Measurements from ENCODE around the gene RBPJL. TPM values are rescaled to one million over a fixed set of nuclear protein-coding genes. Genes with fewer than 3 reads are reported as not detected.

RBPJL gene
- total RNA-seq, 1 donor from 2014 or later: not detected

DNA sequence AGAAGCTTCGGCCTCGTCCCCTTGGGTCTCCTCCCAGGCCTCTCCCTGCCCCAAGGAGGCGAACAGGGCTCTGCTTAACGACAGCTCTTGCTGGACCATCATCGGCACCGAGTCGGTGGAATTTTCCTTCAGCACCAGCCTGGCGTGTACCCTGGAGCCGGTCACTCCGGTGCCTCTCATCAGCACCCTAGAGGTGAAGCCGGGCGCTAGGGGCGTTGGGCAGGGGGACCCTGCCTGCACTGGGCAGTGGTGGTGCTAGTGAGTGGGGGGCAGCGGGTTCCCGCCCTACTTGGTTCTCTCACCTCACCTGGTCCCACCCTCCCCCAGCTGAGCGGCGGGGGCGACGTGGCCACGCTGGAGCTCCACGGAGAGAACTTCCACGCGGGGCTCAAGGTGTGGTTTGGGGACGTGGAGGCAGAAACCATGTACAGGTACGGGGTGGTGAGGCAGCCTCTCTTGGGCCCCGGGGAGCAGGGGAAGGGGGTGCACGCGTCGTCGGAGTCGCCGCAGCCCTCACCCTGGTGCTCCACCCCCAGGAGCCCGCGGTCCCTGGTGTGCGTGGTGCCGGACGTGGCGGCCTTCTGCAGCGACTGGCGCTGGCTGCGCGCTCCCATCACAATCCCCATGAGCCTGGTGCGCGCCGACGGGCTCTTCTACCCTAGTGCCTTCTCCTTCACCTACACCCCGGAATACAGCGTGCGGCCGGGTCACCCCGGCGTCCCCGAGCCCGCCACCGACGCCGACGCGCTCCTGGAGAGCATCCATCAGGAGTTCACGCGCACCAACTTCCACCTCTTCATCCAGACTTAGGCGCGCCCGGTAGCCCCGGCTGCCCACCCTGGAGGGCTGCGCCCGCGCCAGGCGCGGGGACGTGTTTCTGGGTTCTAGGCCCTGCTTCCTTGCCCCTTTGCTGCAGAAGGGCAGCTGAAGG lies 9.8 kb downstream of the RBPJL start:
- intact Hi-C loops (cut with micrococcal nuclease): no loop called here

DNA sequence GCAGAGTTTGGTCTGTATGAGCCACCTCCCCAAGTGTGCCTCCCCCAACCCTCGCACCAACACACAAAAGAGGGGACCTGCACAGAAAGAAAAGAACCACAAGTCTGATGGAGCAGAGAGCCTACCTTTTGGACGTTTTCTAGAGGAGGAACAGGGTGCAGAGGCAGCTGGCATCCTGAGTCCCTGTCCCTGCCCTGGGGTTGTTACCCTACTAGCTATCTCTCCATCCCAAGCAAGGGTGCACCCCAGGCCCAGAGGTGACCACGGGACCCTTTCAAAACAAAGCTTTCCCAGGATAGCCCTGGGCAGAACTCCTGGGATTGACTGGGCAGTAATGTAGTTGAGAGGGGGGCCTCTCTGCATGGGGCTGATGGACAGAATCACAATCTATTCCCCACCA lies 11.2 kb downstream of the RBPJL start:
- intact Hi-C loops (cut with micrococcal nuclease): loop anchor here (2.0 kb wide), 1 partner anchor 45 kb away; the partner anchor contains the start of gene SYS1

GRCh38 chr20:45318386-45318939 lies 11.8 kb downstream of the RBPJL start:
- intact Hi-C loops (cut with micrococcal nuclease): loop anchor here (2.0 kb wide), 1 partner anchor 44 kb away; the partner anchor contains the start of gene SYS1

- intact Hi-C loops (cut with micrococcal nuclease): loop anchor here (1.0 to 2.0 kb wide), 5 partner anchors 29 to 452 kb away; partner anchors contain the start of genes SDC4 and SYS1
These were observed 12.3 kb downstream of the RBPJL start for GRCh38 chr20:45318948-45319347.

- intact Hi-C loops (cut with micrococcal nuclease): no loop called here
These were observed 14.4 kb downstream of the RBPJL start for GRCh38 chr20:45320948-45321595.

DNA sequence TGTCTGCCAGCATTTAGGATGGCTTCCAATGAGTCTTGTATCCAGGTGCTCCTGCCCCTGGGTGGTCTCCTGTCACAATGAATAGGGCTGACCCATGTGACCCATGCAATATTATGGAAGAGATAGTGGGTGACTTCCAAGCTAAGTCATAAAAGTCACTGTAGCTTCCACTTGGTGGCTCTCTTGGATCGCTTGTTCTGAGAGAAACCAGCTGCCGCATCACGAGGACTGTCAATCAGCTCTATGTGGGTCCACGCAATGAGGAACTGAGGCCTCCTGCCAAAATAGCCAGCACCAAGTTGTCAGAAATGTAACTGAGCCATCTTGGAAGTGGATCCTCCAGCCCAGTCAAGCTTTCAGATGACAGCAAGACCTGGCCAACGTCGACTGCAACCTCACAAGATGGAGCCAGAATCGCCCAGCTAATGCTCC lies 16.3 kb downstream of the RBPJL start:
- intact Hi-C loops (cut with micrococcal nuclease): no loop called here

DNA sequence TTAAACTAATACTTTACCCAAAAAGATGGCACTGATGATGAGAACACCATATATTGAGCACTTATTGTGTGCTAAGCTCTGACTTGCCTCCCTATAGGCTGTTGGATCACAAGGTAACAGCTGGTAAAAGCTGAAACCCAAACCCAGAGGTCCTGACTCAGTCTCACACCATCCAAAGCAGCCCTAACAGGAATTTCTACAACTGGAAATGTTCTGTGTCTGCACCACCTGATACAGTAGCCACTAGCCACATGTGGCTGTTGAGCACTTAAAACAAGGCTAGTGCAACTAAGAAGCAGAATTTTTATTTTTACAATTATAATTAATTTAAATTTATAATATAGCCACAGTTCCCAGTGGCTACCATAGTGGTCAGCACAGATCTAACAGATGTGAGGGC lies 17.1 kb downstream of the RBPJL start:
- intact Hi-C loops (cut with micrococcal nuclease): no loop called here

DNA sequence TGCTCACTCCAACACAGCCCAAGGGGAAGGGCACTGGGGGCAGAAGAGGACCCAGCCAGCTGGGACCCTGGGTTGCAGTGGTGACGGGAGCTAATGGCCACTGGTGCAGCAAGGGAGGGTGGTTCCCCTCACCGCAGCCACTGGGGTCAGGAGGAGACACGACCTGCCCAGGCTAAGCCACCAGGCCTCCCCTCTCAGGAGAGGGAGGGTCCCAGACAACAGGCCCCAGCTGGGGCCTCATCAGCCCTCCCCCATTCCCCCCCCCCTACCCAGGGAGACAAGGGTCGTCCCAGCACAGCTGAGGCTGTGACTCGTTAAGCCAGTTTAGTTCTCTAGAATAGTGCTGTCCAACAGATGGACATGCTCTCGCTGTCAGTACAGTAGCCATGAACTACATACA lies 18.7 kb downstream of the RBPJL start:
- intact Hi-C loops (cut with micrococcal nuclease): no loop called here

- intact Hi-C loops (cut with micrococcal nuclease): no loop called here
These were observed 21.8 kb downstream of the RBPJL start for GRCh38 chr20:45328451-45328850.

GRCh38 chr20:45329497-45330319 lies 23.1 kb downstream of the RBPJL start:
- intact Hi-C loops (cut with micrococcal nuclease): no loop called here

GRCh38 chr20:45330476-45330875 lies 23.8 kb downstream of the RBPJL start:
- intact Hi-C loops (cut with micrococcal nuclease): no loop called here

GRCh38 chr20:45336530-45337366 lies 30.1 kb downstream of the RBPJL start:
- intact Hi-C loops (cut with micrococcal nuclease): no loop called here

DNA sequence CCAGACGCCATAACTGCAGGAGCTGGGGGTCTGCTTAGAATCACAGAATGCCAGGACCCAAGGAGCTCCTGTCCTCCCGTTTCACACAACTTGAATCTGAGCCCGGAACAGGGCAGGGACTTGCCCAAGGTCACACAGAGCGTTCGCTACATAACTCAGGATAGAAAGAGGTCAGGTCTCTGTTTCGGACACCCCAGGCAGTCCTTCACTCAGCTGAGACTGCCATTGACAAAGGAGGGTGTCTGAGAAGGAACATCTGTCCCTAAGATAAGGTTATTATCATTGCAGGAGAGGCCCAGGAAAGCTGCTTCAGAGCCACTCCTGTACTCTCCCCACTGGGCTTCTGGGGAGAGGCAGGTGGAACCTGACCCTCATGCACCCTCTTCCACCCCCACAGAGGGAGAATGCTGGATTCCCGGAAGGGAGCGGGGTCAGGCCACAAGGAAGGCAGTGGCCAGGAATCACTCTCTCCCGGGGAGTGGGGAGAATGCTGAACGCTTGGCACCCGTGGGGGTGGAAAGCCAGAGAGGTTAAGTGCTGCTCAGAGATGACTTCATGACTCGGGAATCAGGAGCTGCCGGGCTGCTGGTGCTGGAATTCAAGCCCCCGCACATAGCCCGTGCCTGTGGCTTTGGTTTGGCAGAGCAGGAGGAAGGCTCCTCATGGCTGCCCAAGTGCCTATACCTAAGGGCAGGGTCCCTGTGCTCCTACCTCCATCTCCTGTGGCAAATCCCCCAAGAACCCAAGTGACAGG lies 30.9 kb downstream of the RBPJL start:
- intact Hi-C loops (cut with micrococcal nuclease): no loop called here

- intact Hi-C loops (cut with micrococcal nuclease): no loop called here
These were observed 31.7 kb downstream of the RBPJL start for GRCh38 chr20:45338121-45339030.

- intact Hi-C loops (cut with micrococcal nuclease): no loop called here
These were observed 32.4 kb downstream of the RBPJL start for GRCh38 chr20:45339084-45339483.

GRCh38 chr20:45339799-45340198 lies 33.2 kb downstream of the RBPJL start:
- intact Hi-C loops (cut with micrococcal nuclease): no loop called here

DNA sequence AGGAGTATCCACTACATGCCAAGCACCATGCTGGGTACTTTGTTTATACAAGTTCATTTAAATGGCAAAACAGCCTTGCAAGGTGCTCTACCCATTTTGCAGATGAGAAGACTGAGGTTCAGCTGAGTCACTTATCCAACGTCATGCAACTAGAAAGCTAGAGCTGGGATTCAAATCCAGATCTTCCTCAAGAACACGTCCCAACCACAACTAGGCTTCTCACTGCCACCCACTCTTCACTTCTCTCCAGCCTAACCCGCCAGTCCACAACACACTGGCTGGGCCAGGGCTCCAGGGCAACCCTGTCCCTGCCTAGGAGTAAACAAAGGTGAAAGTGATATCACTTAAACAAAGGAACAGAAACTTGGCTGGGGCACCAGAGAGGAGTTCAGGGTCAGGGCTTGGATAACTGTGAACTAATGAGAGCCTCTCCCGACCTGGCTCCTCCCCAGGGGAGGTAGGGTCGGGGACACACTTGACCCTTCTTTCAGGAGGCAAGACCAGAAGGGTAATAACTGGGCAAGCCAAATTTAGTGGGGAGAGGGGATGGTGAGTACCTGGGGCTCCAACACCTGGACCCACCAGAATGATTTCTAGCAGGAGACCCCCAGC lies 33.7 kb downstream of the RBPJL start:
- intact Hi-C loops (cut with micrococcal nuclease): no loop called here

GRCh38 chr20:45340951-45341350 lies 34.3 kb downstream of the RBPJL start:
- intact Hi-C loops (cut with micrococcal nuclease): no loop called here
